A549 (cell line): ENCODE measurements around the gene PCBP3. TPM values are rescaled to one million over a fixed set of nuclear protein-coding genes. Genes with fewer than 3 reads are reported as not detected.

Experiments used
- ATAC-seq, 2 experiments: fragments of 200-7000 bp in 1 of 2; fragments of >200 bp in 1 of 2; cut with Nextera tagmentation in 1 of 2; cut with Tn5 transposase in 1 of 2; 3 replicates each; pipeline versions ENCODE4 v1.8.0 to v1.9.1; 2018 to 2020; ENCODE audit warnings: mild to moderate bottlenecking in 1 of 2, moderate library complexity in 1 of 2
- CTCF ChIA-PET: fragments of 300-600 bp; sonication (Branson Sonifier 250); formaldehyde crosslinking; extraction: SDS; loops from one replicate; lab custom pipeline; 2021; ENCODE audit warnings: antibody characterized with exemption, inconsistent platforms; lab: Yijun Ruan, JAX
- POLR2A ChIA-PET: fragments of 350-600 bp; formaldehyde crosslinking; extraction: SDS; loops from one replicate; lab custom pipeline; 2021; ENCODE audit warnings: antibody characterized with exemption, inconsistent platforms; lab: Yijun Ruan, JAX
- DNase-seq, 2 experiments: peaks; one replicate each; pipeline versions ENCODE4 v3.0.0 to v3.0.0-alpha.2; 2011 to 2016; ENCODE audit warnings: low read depth in 1 of 2, low spot score in 1 of 2
- FAIRE-seq: peaks from 2 replicates; lab custom pipeline; 2011; peaks lifted over from hg19 to GRCh38; lab: Jason Lieb, UNC
- H3K27ac ChIP-seq, 2 experiments: fragments of >200 bp; sonication (Bioruptor Twin); formaldehyde crosslinking; 3 replicates each; pipeline ENCODE4 v1.5.1; 2016 to 2017
- H3K4me1 ChIP-seq: fragments of >200 bp; sonication (Bioruptor Twin); formaldehyde crosslinking; 3 replicates; pipeline ENCODE4 v1.6.1; 2016
- H3K4me2 ChIP-seq: fragments of >200 bp; sonication (Bioruptor Twin); formaldehyde crosslinking; 3 replicates; pipeline ENCODE4 v1.6.1; 2016
- H3K4me3 ChIP-seq: fragments of >200 bp; sonication (Bioruptor Twin); formaldehyde crosslinking; 3 replicates; pipeline ENCODE4 v1.5.1; 2016
- H3K9me3 ChIP-seq: fragments of >200 bp; sonication (Bioruptor Twin); formaldehyde crosslinking; 3 replicates; pipeline ENCODE4 v1.6.1; 2016
- CBX2 ChIP-seq: fragments of 200-600 bp; sonication (generic); IDR thresholded peaks from 2 replicates; pipeline ENCODE4 v1.6.1; 2016; ENCODE audit warnings: low read depth, mild to moderate bottlenecking, borderline replicate concordance
- CHD2 ChIP-seq: fragments of 150-350 bp; IDR thresholded peaks from 2 replicates; pipeline ENCODE4 v1.6.1; 2014; ENCODE audit warnings: low read length; ENCODE audit not compliant: partially characterized antibody
- CTCF ChIP-seq: fragments of >200 bp; sonication (Bioruptor Twin); formaldehyde crosslinking; IDR thresholded peaks from 3 replicates; pipeline ENCODE4 v1.5.1; 2016
- ELK1 ChIP-seq: fragments of 150-350 bp; IDR thresholded peaks from 2 replicates; pipeline ENCODE4 v1.6.1; 2014; ENCODE audit warnings: low read depth, mild to moderate bottlenecking, low read length
- FOXS1 ChIP-seq: fragments of 250-450 bp; sonication (Bioruptor Pico); IDR thresholded peaks from 2 replicates; pipeline ENCODE4 v1.5.0; 2020; ENCODE audit warnings: mild to moderate bottlenecking, moderate library complexity
- GATA3 ChIP-seq: IDR thresholded peaks from 2 replicates; pipeline ENCODE4 v1.6.1; 2012; ENCODE audit warnings: borderline replicate concordance
- HDAC2 ChIP-seq: fragments of 200-600 bp; sonication (generic); IDR thresholded peaks from 2 replicates; pipeline ENCODE4 v1.6.1; 2016
- HEYL ChIP-seq: fragments of 250-450 bp; sonication (Bioruptor Pico); IDR thresholded peaks from 2 replicates; pipeline ENCODE4 v1.8.0; 2021; ENCODE audit warnings: mild to moderate bottlenecking, moderate library complexity
- HOXA7 ChIP-seq: fragments of 250-450 bp; sonication (Bioruptor Pico); IDR thresholded peaks from 2 replicates; pipeline ENCODE4 v1.5.0; 2020; ENCODE audit warnings: mild to moderate bottlenecking, moderate library complexity
- HOXB13 ChIP-seq: fragments of 250-450 bp; sonication (Bioruptor Pico); IDR thresholded peaks from 2 replicates; pipeline ENCODE4 v1.5.0; 2020; ENCODE audit warnings: low read depth, mild to moderate bottlenecking, moderate library complexity
- JUN ChIP-seq, 2 experiments: fragments of >200 bp; sonication (Bioruptor Twin); formaldehyde crosslinking; IDR thresholded peaks; 2 replicates in 1 of 2; 3 replicates in 1 of 2; pipeline ENCODE4 v1.6.1; 2016 to 2017
- MAFK ChIP-seq: fragments of 450-650 bp; IDR thresholded peaks from 2 replicates; pipeline ENCODE4 v1.6.1; 2014; ENCODE audit not compliant: partially characterized antibody
- MAZ ChIP-seq: fragments of 150-350 bp; IDR thresholded peaks from 2 replicates; pipeline ENCODE4 v1.6.1; 2014; ENCODE audit warnings: antibody characterized with exemption, low read depth, low read length, borderline replicate concordance
- NFE2L2 ChIP-seq: fragments of 150-350 bp; conservative IDR thresholded peaks from 2 replicates; pipeline ENCODE4 v1.6.1; 2014; ENCODE audit warnings: low read length
- NPAS2 ChIP-seq: fragments of 250-450 bp; sonication (Bioruptor Pico); IDR thresholded peaks from 2 replicates; pipeline ENCODE4 v1.8.0; 2022; ENCODE audit warnings: mild to moderate bottlenecking, moderate library complexity, borderline replicate concordance
- PHF8 ChIP-seq: fragments of 200-600 bp; sonication (generic); IDR thresholded peaks from 2 replicates; pipeline ENCODE4 v1.6.1; 2016; ENCODE audit warnings: low read depth, mild to moderate bottlenecking, antibody characterized with exemption, moderate library complexity, borderline replicate concordance
- POLR2A ChIP-seq: IDR thresholded peaks from 2 replicates; pipeline ENCODE4 v1.6.1; 2012; ENCODE audit warnings: mild to moderate bottlenecking, low read length
- RARB ChIP-seq: fragments of 250-450 bp; sonication (Bioruptor Pico); IDR thresholded peaks from 2 replicates; pipeline ENCODE4 v1.8.0; 2021; ENCODE audit warnings: mild to moderate bottlenecking, moderate library complexity
- RCOR1 ChIP-seq: fragments of 150-350 bp; IDR thresholded peaks from 2 replicates; pipeline ENCODE4 v1.6.1; 2014; ENCODE audit warnings: antibody characterized with exemption, low read length, low read depth
- RFX5 ChIP-seq: fragments of 450-650 bp; IDR thresholded peaks from 2 replicates; pipeline ENCODE4 v1.7.1; 2014; ENCODE audit warnings: antibody characterized with exemption, mild to moderate bottlenecking, moderate library complexity
- SMC3 ChIP-seq: fragments of >200 bp; sonication (Bioruptor Twin); formaldehyde crosslinking; IDR thresholded peaks from 3 replicates; pipeline ENCODE4 v1.6.1; 2018; ENCODE audit warnings: inconsistent platforms
- TFCP2L1 ChIP-seq: fragments of 250-450 bp; sonication (Bioruptor Pico); IDR thresholded peaks from 2 replicates; pipeline ENCODE4 v1.5.0; 2021; ENCODE audit warnings: mild to moderate bottlenecking
- ZC3H11A ChIP-seq: fragments of 450-650 bp; IDR thresholded peaks from 2 replicates; pipeline ENCODE4 v1.6.1; 2014; ENCODE audit warnings: antibody characterized with exemption, mild to moderate bottlenecking
- ZNF302 ChIP-seq: fragments of 250-450 bp; sonication (Bioruptor Pico); IDR thresholded peaks from 2 replicates; pipeline ENCODE4 v1.9.0; 2021; ENCODE audit warnings: inconsistent platforms, mild to moderate bottlenecking, moderate library complexity
- WGBS: methylation state at CpG from one replicate; pipeline ENCODE4 v1.1.6; 2017; ENCODE audit errors: missing lambda C conversion rate; 5-methylcytosine and 5-hydroxymethylcytosine counted together
- polyA plus RNA-seq, 4 experiments: library from polyadenylated mRNA; depleted of rRNA in 3 of 4; stranded (reverse); fragments of >200 nt; fragmentation: RNase III in 1 of 4; extraction: RNeasy Plus Mini Kit Qiagen cat#74134 plus additional on column Dnase treatment in 1 of 4; gene quantifications; 2 replicates in 3 of 4; 3 replicates in 1 of 4; pipeline ENCODE4 v1.2.3, GENCODE V29; 2011 to 2017
- TF ChIP-seq, protein P1 (sequence below): fragments of 200-600 bp; sonication (generic); IDR thresholded peaks from 2 replicates; pipeline ENCODE4 v1.6.1; 2016; ENCODE audit warnings: antibody characterized with exemption, mild to moderate bottlenecking, moderate library complexity
- TF ChIP-seq, protein P2 (sequence below): IDR thresholded peaks from 2 replicates; pipeline ENCODE4 v1.6.1; 2012; ENCODE audit warnings: low read depth, borderline replicate concordance

The PCBP3 gene
- polyA plus RNA-seq, 2 of the 4 experiments (the other 2 are of a cell fraction), result 0.30 to 0.34 TPM

- WGBS, result 70% methylated on average over 9 of the region's 9 CpGs
- FAIRE-seq (no peak), DNase-seq (no peak), ATAC-seq (no peak)
- no peak overlapping the region for H3K4me2 ChIP-seq
- no peak overlapping the region for H3K4me3 ChIP-seq
- H3K4me1 ChIP-seq, result 0 out of 3 replicates have a peak, but pooled peaks cover 3% of the 10 kb centered on the region
- no peak for TF ChIP-seq HOXA7
- no peak for TF ChIP-seq ZC3H11A
- TF ChIP-seq RFX5, result no peak
- TF ChIP-seq MAZ, result no peak
- TF ChIP-seq FOXS1 (CRISPR knock-in tag), result no peak
- no peak for TF ChIP-seq CBX2
- TF ChIP-seq PHF8, result no peak
- TF ChIP-seq GATA3, result no peak
- H3K27ac ChIP-seq, result no peak overlapping the region
- no peaks in the 10 kb centered on the region for H3K9me3 ChIP-seq
- CTCF ChIA-PET, result no interaction called here
- POLR2A ChIA-PET, result no interaction called here
These were observed 29.6 kb upstream of the PCBP3 start for GRCh38 chr21:45613881-45614280.

DNA sequence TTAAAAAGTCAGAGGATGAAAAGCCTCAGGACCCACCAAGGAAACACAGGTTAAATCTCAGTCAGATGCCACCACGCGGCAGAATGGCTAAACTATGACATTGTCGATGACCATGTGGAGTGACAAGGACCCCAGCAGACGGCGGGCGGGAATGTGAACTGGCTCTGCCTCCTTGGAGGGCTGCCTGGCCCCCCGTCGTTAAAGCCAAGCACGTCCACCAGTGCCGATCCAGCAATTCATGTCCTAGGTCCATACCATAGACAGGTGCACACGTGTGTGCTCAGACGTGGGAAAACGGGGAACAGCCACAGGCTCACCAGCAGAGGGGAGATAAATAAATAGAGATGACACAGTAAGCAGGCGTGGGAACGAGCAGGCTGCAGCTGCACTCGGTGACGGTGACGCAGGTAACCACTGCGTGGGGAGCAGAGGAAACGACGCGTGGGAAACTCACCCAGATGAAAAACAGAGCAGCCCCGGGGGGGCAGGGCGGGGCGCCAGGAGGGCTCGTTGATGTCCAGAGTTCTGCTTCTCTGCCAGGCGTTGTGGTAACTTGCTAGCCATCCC lies 28.3 kb upstream of the PCBP3 start:
- peak; percentile 25 to 43; a peak in 3 of 6 replicates for ATAC-seq
- no peak for FAIRE-seq
- peak in 1 of 2 experiments; percentile 25 for DNase-seq
- POLR2A ChIA-PET, result interaction anchor here (1.6 kb wide), 1 partner anchor 59 kb away, joined by 3 read pairs; no protein-coding TSS in a partner anchor
- H3K4me2 ChIP-seq, result peak overlapping the region; percentile 69
- peak overlapping the region; percentile 32; the same call in 2 of the 3 replicates for H3K4me3 ChIP-seq
- WGBS, result 35% methylated on average over 24 of the region's 27 CpGs
- no peak overlapping the region for H3K27ac ChIP-seq
- CTCF ChIA-PET, result no interaction called here
- H3K4me1 ChIP-seq, result 0 out of 3 replicates have a peak, but pooled peaks cover 3% of the 10 kb centered on the region
- H3K9me3 ChIP-seq, result peaks cover 8% of the 10 kb centered on the region; the same call in 1 of the 3 replicates
- TF ChIP-seq RCOR1 (no peak), ZC3H11A (no peak), HDAC2 (no peak), NPAS2 (CRISPR knock-in tag) (no peak), POLR2A (no peak)
- TF ChIP-seq, all 56 proteins: peak for 0

DNA sequence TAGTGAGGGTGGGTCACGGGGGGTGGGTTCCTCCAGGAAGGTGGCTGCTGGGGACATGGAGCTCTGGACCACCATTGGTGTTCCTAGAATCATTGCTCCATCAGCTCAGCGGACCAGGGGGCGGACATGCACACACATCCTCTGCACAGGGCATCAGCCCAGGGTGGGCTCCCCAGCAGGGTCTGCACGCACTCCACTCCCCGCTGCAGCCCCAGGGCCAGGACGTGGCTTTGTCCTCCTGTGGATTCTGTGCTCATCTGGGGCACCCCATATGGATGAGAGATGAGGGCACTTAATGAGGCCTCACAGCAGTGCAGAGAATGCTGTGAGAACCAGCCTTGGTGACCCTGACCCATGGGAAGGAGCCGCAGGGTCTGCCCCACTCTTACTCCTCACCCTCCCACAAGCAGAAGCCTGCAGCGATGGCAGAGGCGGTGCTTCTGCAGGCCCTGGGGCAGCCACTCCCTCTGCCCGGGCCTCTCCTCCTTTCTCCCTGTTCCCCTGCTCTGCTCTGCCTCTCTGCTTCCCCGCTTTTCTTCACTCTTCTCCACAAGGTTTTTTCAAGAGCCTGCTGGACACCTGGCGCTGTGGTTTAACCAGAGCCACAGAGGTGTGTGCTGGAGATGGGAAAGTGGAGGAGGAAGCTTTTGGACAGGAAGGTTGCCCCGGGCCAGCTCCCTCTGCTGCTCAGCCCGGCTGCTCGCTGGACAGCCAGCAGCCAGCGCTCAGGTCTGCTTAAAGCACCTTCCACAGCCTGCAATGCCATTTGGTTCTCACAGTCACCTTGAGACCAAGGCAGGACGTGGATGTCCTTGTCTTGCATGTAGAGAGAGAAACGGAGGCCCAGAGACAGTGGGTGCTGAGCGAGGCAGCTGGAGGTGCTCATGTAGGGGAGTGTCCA lies 26.3 kb upstream of the PCBP3 start:
- POLR2A ChIA-PET, result no interaction called here
- no peak overlapping the region for H3K4me3 ChIP-seq
- H3K4me1 ChIP-seq, result no peaks in the 10 kb centered on the region
- DNase-seq (no peak), ATAC-seq (peak in 1 of 2 experiments; percentile 35; a peak in 3 of 6 replicates), FAIRE-seq (no peak)
- no peak overlapping the region for H3K27ac ChIP-seq
- 61% methylated on average over 11 of the region's 19 CpGs for WGBS
- CTCF ChIA-PET, result interaction anchor here (1.4 kb wide), 1 partner anchor 203 kb away, joined by 4 read pairs; no protein-coding TSS in a partner anchor
- H3K9me3 ChIP-seq, result peaks cover 8% of the 10 kb centered on the region; the same call in 1 of the 3 replicates
- no peak overlapping the region for H3K4me2 ChIP-seq
- TF ChIP-seq TFCP2L1, result no peak
- TF ChIP-seq CHD2, result no peak
- no peak for TF ChIP-seq NFE2L2
- no peak for TF ChIP-seq JUN (IDR thresholded peaks at IDR 0.05)
- no peak for TF ChIP-seq CBX2
- no peak for TF ChIP-seq HEYL (CRISPR knock-in tag)
- no peak for TF ChIP-seq ZNF302 (CRISPR knock-in tag)
- no peak for TF ChIP-seq SMC3
- no peak for TF ChIP-seq MAFK
- TF ChIP-seq, protein P1, sequence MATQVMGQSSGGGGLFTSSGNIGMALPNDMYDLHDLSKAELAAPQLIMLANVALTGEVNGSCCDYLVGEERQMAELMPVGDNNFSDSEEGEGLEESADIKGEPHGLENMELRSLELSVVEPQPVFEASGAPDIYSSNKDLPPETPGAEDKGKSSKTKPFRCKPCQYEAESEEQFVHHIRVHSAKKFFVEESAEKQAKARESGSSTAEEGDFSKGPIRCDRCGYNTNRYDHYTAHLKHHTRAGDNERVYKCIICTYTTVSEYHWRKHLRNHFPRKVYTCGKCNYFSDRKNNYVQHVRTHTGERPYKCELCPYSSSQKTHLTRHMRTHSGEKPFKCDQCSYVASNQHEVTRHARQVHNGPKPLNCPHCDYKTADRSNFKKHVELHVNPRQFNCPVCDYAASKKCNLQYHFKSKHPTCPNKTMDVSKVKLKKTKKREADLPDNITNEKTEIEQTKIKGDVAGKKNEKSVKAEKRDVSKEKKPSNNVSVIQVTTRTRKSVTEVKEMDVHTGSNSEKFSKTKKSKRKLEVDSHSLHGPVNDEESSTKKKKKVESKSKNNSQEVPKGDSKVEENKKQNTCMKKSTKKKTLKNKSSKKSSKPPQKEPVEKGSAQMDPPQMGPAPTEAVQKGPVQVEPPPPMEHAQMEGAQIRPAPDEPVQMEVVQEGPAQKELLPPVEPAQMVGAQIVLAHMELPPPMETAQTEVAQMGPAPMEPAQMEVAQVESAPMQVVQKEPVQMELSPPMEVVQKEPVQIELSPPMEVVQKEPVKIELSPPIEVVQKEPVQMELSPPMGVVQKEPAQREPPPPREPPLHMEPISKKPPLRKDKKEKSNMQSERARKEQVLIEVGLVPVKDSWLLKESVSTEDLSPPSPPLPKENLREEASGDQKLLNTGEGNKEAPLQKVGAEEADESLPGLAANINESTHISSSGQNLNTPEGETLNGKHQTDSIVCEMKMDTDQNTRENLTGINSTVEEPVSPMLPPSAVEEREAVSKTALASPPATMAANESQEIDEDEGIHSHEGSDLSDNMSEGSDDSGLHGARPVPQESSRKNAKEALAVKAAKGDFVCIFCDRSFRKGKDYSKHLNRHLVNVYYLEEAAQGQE, result no peak
- no peak for TF ChIP-seq RARB (CRISPR knock-in tag)
- no peak for TF ChIP-seq POLR2A
- no peak for TF ChIP-seq CTCF
- TF ChIP-seq ELK1, result no peak
- TF ChIP-seq, protein P2, sequence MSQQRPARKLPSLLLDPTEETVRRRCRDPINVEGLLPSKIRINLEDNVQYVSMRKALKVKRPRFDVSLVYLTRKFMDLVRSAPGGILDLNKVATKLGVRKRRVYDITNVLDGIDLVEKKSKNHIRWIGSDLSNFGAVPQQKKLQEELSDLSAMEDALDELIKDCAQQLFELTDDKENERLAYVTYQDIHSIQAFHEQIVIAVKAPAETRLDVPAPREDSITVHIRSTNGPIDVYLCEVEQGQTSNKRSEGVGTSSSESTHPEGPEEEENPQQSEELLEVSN, result no peak
- TF ChIP-seq HOXB13 (CRISPR knock-in tag), result no peak
